GM12875 (cell line): ENCODE measurements around the gene NSF.

ENCODE experiments used
- H3K4me3 ChIP-seq: one replicate; pipeline ENCODE4 v1.5.1; 2011; ENCODE audit warnings: low read depth, low read length, control low read depth
- TF ChIP-seq, protein P1 (sequence below): IDR thresholded peaks from 2 replicates; pipeline ENCODE4 v1.5.1; 2011; ENCODE audit warnings: low read depth, mild to moderate bottlenecking, control low read depth, inconsistent platforms, low read length, moderate library complexity, borderline replicate concordance; ENCODE audit not compliant: insufficient read depth

Gene NSF

DNA sequence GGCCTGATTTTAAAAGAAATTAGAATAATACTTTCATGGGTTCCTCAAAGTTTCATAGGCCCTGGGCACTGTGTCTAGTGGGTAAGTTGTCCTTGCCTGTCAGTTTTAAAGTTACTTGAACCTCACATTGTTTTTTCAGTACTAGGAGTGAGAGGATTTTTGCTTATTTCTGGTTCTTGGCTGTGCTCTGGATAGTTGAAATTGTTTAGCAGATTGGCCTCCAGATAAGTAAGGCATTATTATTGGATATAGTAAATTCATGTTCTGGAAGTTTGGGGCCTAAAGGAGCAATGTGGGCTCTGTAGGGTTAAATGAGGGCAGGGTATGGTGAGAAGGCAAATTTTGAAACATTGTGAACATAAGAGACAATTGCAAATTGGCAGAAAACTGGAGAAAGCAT is 149.5 kb downstream of the NSF start:
- TF ChIP-seq, protein P1, sequence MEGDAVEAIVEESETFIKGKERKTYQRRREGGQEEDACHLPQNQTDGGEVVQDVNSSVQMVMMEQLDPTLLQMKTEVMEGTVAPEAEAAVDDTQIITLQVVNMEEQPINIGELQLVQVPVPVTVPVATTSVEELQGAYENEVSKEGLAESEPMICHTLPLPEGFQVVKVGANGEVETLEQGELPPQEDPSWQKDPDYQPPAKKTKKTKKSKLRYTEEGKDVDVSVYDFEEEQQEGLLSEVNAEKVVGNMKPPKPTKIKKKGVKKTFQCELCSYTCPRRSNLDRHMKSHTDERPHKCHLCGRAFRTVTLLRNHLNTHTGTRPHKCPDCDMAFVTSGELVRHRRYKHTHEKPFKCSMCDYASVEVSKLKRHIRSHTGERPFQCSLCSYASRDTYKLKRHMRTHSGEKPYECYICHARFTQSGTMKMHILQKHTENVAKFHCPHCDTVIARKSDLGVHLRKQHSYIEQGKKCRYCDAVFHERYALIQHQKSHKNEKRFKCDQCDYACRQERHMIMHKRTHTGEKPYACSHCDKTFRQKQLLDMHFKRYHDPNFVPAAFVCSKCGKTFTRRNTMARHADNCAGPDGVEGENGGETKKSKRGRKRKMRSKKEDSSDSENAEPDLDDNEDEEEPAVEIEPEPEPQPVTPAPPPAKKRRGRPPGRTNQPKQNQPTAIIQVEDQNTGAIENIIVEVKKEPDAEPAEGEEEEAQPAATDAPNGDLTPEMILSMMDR: no peak
- H3K4me3 ChIP-seq: no peak overlapping the region

DNA sequence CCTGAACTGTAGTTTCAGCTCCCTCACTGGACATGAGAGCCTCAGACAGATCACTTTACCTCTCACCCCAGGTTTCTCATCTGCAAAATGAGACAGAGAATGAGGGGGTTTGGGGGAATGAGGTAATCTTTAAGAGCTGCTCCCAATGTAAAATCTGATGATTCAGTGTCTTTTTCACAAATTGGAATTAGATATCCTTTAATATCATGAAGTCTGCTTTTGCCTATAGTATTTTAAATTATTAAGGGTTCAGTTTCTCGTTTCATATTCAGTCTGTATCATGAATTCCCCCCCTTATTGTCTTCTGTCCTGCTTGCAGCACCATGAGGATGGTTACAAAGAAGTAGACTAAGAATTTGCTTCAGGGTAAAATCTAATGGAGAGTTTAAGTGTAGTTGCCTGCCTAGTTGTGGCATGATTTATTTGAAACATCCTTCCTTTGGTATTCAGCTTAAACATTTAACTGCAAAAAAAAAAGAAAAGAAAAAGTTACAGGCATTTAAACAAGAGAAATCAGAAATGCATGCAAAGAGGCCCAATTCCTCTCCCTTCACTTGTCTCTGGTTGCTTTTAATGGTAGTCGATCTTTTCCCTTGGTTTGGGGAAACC is 150.8 kb downstream of the NSF start:
- TF ChIP-seq, protein P1: no peak
- H3K4me3 ChIP-seq: no peak overlapping the region

DNA sequence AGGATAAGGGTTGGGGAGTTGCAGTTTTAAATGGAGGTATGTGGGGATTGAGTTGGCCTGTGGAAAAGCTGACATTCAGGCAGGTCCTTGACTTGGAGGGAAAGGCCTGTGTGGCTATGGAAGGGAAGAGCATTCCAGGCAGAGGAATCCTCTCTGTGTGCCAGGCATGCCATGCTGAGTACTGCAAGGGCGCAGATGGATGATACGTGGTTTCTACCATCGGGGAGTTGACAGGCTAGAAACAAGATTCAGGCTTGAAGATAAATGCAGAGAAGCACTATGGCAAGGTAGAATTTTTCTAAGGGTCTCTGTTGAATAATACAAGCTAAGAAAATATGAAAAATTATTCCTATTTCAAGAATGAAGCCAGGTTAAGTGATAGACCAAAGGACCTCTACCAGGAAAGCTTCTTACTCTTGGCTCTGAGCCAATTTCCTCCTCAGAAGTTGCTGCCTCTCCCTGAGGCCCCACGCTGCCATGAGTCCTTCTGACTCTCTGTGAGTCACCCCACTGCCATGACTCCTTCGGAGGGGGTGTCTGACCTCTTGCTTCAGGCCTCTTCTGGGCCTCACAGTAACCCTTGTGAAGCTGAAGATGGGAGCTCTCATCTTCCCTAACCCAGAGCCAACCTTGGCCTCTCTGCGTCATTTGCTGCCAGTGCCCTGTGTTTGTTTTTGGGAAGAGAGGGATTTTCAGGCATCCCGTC is 152.2 kb downstream of the NSF start:
- H3K4me3 ChIP-seq: no peak overlapping the region
- TF ChIP-seq, protein P1: no peak

DNA sequence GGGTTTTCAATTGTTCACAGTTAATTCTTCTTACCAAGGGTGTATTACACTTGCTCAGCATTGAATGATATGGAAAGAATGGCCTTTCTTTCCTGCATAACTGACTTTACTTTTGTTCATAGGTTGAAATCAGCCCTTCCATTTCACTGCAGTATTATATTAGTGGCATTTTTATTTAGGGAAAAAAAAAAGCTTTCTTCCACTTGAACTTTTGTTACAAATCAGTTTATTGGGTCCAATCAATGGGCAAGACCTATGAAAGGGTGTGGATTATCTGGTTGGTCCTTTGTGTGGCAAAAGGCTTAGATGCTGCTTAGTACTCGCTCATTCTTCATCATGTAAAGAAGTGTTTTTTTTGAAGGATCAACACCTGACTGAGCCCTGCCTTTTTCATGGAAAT is 154.0 kb downstream of the NSF start:
- TF ChIP-seq, protein P1: no peak
- no peak overlapping the region for H3K4me3 ChIP-seq

DNA sequence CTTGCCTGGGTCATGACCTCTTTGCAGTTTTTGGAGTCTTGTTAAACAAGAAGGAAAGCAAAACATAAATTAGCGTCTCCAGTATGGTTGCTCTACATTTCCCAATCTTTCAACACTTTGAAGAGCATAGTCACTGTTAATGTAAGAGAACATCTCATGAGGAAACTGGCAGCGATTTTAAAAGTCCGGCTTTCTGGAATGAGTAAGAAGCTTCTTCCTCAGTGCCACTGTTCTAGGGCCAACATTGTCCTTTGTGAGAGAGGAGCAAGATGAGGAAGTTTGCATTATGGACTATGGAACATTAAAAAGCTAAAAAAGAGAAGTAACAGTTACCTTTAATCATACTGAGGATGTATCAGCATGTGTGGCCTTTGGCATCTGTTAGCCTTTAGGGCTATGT is 154.9 kb downstream of the NSF start:
- TF ChIP-seq, protein P1: no peak
- H3K4me3 ChIP-seq: no peak overlapping the region

DNA sequence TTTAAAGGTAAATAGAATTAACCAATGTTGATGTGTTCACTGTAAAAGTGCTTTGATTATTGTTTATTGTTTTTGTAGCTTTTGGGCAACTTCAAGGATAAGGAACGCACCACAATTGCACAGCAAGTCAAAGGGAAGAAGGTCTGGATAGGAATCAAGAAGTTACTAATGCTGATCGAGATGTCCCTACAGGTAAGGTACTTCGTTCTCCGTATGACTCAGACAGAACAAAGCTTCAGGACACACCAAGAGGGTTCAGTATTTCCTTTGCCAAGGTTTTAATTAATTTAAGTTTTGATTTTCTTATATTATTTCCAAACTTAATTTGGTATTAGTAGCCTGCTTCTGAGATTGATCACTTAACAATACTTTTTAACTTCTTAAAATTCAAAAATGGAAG is 161.0 kb downstream of the NSF start:
- TF ChIP-seq, protein P1: no peak
- no peak overlapping the region for H3K4me3 ChIP-seq

DNA sequence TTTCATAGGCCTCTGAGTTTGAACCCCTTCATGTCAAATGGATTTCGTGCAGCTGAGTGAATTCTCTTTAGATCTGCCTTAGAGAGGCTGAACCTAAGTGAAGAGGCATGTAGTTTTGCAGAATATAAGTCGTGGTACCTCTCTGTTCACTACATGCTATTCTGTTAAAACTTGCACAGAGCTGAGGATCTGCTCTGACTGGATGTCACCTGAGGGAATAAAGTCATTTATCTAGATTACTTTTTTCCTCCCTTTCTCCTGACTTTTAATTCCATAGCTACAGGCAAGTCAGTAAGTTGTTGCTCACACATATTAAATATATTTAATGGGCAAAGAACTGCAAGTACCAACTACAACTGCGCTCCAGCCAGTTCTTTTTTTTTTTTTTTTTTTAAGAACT is 163.3 kb downstream of the NSF start:
- no peak overlapping the region for H3K4me3 ChIP-seq
- TF ChIP-seq, protein P1: no peak
